ENCODE data around the gene BAIAP2L1.

- TF ChIP-seq POLR2A (IDR thresholded peaks at IDR 0.05) = no peak
- TF ChIP-seq, protein P1, sequence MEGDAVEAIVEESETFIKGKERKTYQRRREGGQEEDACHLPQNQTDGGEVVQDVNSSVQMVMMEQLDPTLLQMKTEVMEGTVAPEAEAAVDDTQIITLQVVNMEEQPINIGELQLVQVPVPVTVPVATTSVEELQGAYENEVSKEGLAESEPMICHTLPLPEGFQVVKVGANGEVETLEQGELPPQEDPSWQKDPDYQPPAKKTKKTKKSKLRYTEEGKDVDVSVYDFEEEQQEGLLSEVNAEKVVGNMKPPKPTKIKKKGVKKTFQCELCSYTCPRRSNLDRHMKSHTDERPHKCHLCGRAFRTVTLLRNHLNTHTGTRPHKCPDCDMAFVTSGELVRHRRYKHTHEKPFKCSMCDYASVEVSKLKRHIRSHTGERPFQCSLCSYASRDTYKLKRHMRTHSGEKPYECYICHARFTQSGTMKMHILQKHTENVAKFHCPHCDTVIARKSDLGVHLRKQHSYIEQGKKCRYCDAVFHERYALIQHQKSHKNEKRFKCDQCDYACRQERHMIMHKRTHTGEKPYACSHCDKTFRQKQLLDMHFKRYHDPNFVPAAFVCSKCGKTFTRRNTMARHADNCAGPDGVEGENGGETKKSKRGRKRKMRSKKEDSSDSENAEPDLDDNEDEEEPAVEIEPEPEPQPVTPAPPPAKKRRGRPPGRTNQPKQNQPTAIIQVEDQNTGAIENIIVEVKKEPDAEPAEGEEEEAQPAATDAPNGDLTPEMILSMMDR (IDR thresholded peaks at IDR 0.05) = peak; percentile 54 to 73 (median 68)
Measured at GRCh38 chr7:98294798-98295382, 106.0 kb downstream of the BAIAP2L1 start.

Data from adrenal gland (tissue), 5 donors.